ENCODE results near the gene FREM1. TPM values are rescaled to one million over a fixed set of nuclear protein-coding genes. Genes with fewer than 3 reads are reported as not detected.

FREM1 gene
- total and polyA plus RNA-seq, 2 of the 13 experiments (the other 11 are each of a cell fraction or from before 2014, with no cell fraction given) = 64.3 to 202 TPM

- Histone ChIP-seq H3K9ac (ENCODE audit: insufficient read depth, low read depth, low read length) (peak overlapping the region; percentile 97), H3K27ac (ENCODE audit: extremely low read length, insufficient read depth, low read length) (peak overlapping the region; percentile 98), H3K27me3 (ENCODE audit: control insufficient read depth in 1 of 2, insufficient read depth in 2 of 2, low read length in 2 of 2) (no peaks in the 10 kb centered on the region; a peak in 3 of 5 replicates), H3K4me3 (replicated peaks in 1 of 3; ENCODE audit: insufficient read depth in 1 of 3, low read depth in 2 of 3, low read length in 3 of 3) (peak overlapping the region in 1 of 3 experiments; percentile 23; a peak in 1 of 6 replicates), H3K4me1 (ENCODE audit: insufficient read depth, low read length) (peaks cover 21% of the 10 kb centered on the region), H3K9me3 (ENCODE audit: low read length) (no peaks in the 10 kb centered on the region), H2AFZ (ENCODE audit: low read length) (no peak overlapping the region), H3K36me3 (replicated peaks in 1 of 2; ENCODE audit: control insufficient read depth in 1 of 2, insufficient read depth in 2 of 2, low read length in 2 of 2) (no peaks in the 10 kb centered on the region; a peak in 2 of 5 replicates), H3K79me2 (ENCODE audit: insufficient read depth, low read length) (peaks cover 43% of the 10 kb centered on the region), H3K4me2 (ENCODE audit: low read depth, low read length) (peak overlapping the region; percentile 81), H4K20me1 (ENCODE audit: insufficient read depth, low read length) (peaks cover 20% of the 10 kb centered on the region)
- CTCF ChIA-PET (ENCODE audit: low intra/inter-chr PET ratio, low total read pairs) = no interaction called here
- ATAC-seq = peak; percentile 4; the same call in 2 of the 3 replicates
- intact Hi-C loops (cut with micrococcal nuclease; ENCODE audit: unreplicated experiment) = loop anchor here (1.0 to 10.0 kb wide), 5 partner anchors 41 to 268 kb away; partner anchors contain the start of gene FREM1
- 81% methylated on average over 3 of the region's 3 CpGs for WGBS (ENCODE audit: low lambda C conversion rate)
- no peak for FAIRE-seq
- BruUV-seq (replicated peaks) = TSS peak; percentile 70
- POLR2A ChIA-PET = interaction anchor here (0.9 to 1.7 kb wide), 4 partner anchors 12 to 92 kb away, joined by 3 to 12 read pairs (median 7); partner anchors contain the start of gene FREM1
- no peak for DNase-seq (ENCODE audit: low spot score)
- in situ Hi-C loops (cut with HindIII; ENCODE audit: extremely low pct_ligation_motif_present, low pct_unique_long_range_greater_than_20kb) = loop anchor here (5.0 kb wide), 1 partner anchor 93 kb away; no protein-coding TSS in a partner anchor
- TF ChIP-seq, protein P1, sequence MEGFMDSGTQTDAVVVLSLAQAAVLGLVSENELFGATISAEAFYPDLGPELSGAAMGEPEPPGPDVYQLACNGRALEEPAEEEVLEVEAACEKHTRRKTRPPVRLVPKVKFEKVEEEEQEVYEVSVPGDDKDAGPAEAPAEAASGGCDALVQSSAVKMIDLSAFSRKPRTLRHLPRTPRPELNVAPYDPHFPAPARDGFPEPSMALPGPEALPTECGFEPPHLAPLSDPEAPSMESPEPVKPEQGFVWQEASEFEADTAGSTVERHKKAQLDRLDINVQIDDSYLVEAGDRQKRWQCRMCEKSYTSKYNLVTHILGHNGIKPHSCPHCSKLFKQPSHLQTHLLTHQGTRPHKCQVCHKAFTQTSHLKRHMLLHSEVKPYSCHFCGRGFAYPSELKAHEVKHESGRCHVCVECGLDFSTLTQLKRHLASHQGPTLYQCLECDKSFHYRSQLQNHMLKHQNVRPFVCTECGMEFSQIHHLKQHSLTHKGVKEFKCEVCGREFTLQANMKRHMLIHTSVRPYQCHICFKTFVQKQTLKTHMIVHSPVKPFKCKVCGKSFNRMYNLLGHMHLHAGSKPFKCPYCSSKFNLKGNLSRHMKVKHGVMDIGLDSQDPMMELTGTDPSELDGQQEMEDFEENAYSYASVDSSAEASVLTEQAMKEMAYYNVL (CRISPR knock-in tag; IDR thresholded peaks at IDR 0.05; ENCODE audit: borderline replicate concordance) = no peak
- TF ChIP-seq ZNF232 (CRISPR knock-in tag; IDR thresholded peaks at IDR 0.05; ENCODE audit: borderline replicate concordance) (no peak), MLX (CRISPR knock-in tag; IDR thresholded peaks at IDR 0.05) (0 out of 2 replicates have a peak, but pooled peaks have one; percentile 3), RBM39 (IDR thresholded peaks at IDR 0.05; ENCODE audit: low read depth, low read length, poor library complexity, severe bottlenecking) (no peak), PRPF4 (IDR thresholded peaks at IDR 0.05; ENCODE audit: low read depth, low read length, poor library complexity, severe bottlenecking) (no peak), RBFOX2 (IDR thresholded peaks at IDR 0.05; ENCODE audit: low read depth, low read length) (0 out of 2 replicates have a peak, but pooled peaks have one; percentile 36), ASH2L (IDR thresholded peaks at IDR 0.05; ENCODE audit: insufficient read length, low read depth, low read length) (no peak), IRF2 (CRISPR knock-in tag; IDR thresholded peaks at IDR 0.05) (no peak), TP53 (CRISPR knock-in tag; conservative IDR thresholded peaks at IDR 0.05) (0 out of 2 replicates have a peak, but pooled peaks have one; percentile 7), MAFK (conservative IDR thresholded peaks at IDR 0.05 in 1 of 2, IDR thresholded peaks at IDR 0.05 in 1 of 2; ENCODE audit: low read length in 2 of 2) (no peak), ZFAT (CRISPR knock-in tag; conservative IDR thresholded peaks at IDR 0.05) (no peak), ZNF83 (CRISPR knock-in tag; IDR thresholded peaks at IDR 0.05; ENCODE audit: borderline replicate concordance) (no peak), KLF12 (CRISPR knock-in tag; IDR thresholded peaks at IDR 0.05; ENCODE audit: borderline replicate concordance) (no peak), ZNF883 (CRISPR knock-in tag; IDR thresholded peaks at IDR 0.05; ENCODE audit: not compliant biosample characterization) (no peak), RXRB (CRISPR knock-in tag; IDR thresholded peaks at IDR 0.05; ENCODE audit: borderline replicate concordance) (no peak)
- TF ChIP-seq, protein P2, sequence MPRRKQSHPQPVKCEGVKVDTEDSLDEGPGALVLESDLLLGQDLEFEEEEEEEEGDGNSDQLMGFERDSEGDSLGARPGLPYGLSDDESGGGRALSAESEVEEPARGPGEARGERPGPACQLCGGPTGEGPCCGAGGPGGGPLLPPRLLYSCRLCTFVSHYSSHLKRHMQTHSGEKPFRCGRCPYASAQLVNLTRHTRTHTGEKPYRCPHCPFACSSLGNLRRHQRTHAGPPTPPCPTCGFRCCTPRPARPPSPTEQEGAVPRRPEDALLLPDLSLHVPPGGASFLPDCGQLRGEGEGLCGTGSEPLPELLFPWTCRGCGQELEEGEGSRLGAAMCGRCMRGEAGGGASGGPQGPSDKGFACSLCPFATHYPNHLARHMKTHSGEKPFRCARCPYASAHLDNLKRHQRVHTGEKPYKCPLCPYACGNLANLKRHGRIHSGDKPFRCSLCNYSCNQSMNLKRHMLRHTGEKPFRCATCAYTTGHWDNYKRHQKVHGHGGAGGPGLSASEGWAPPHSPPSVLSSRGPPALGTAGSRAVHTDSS (CRISPR knock-in tag; conservative IDR thresholded peaks at IDR 0.05) = no peak
- TF ChIP-seq, protein P3, sequence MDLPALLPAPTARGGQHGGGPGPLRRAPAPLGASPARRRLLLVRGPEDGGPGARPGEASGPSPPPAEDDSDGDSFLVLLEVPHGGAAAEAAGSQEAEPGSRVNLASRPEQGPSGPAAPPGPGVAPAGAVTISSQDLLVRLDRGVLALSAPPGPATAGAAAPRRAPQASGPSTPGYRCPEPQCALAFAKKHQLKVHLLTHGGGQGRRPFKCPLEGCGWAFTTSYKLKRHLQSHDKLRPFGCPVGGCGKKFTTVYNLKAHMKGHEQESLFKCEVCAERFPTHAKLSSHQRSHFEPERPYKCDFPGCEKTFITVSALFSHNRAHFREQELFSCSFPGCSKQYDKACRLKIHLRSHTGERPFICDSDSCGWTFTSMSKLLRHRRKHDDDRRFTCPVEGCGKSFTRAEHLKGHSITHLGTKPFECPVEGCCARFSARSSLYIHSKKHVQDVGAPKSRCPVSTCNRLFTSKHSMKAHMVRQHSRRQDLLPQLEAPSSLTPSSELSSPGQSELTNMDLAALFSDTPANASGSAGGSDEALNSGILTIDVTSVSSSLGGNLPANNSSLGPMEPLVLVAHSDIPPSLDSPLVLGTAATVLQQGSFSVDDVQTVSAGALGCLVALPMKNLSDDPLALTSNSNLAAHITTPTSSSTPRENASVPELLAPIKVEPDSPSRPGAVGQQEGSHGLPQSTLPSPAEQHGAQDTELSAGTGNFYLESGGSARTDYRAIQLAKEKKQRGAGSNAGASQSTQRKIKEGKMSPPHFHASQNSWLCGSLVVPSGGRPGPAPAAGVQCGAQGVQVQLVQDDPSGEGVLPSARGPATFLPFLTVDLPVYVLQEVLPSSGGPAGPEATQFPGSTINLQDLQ (CRISPR knock-in tag; IDR thresholded peaks at IDR 0.05) = no peak
Measured at GRCh38 chr9:14869671-14870070, 40.6 kb downstream of the FREM1 start.
